RWPE2 (cell line): ENCODE measurements around the gene TEDC1.

Experiments
- ATAC-seq: fragments of 200-7000 bp; cut with Tn5 transposase; 3 replicates; pipeline ENCODE4 v1.9.1; 2021; ENCODE audit warnings: low read depth
- DNase-seq: peaks from one replicate; pipeline ENCODE4 v3.0.0-alpha.2; 2020; ENCODE audit warnings: low spot score
- H3K27ac ChIP-seq: fragments of 450-650 bp; 2 replicates; pipeline ENCODE4 v1.5.1; 2017; ENCODE audit warnings: mild to moderate bottlenecking; ENCODE audit not compliant: poor library complexity, severe bottlenecking
- H3K27me3 ChIP-seq: fragments of 250-450 bp; sonication (Bioruptor Pico); 2 replicates; pipeline ENCODE4 v1.5.1; 2021; ENCODE audit warnings: mild to moderate bottlenecking, moderate library complexity; ENCODE audit not compliant: insufficient read depth, poor library complexity, severe bottlenecking
- H3K36me3 ChIP-seq: fragments of 250-450 bp; sonication (Bioruptor Pico); 2 replicates; pipeline ENCODE4 v1.5.1; 2020; ENCODE audit warnings: low read depth, mild to moderate bottlenecking, moderate library complexity
- H3K4me1 ChIP-seq: fragments of 250-450 bp; sonication (Bioruptor Pico); 2 replicates; pipeline ENCODE4 v1.5.1; 2021; ENCODE audit warnings: mild to moderate bottlenecking, moderate library complexity; ENCODE audit not compliant: insufficient read depth, poor library complexity, severe bottlenecking
- H3K4me3 ChIP-seq: fragments of 250-450 bp; sonication (Bioruptor Pico); 2 replicates; pipeline ENCODE4 v1.5.1; 2021; ENCODE audit warnings: mild to moderate bottlenecking, moderate library complexity; ENCODE audit not compliant: severe bottlenecking
- H3K9me3 ChIP-seq: fragments of 250-450 bp; sonication (Bioruptor Pico); 2 replicates; pipeline ENCODE4 v1.5.1; 2021; ENCODE audit warnings: mild to moderate bottlenecking, moderate library complexity; ENCODE audit not compliant: severe bottlenecking
- CTCF ChIP-seq: fragments of 450-650 bp; IDR thresholded peaks from one replicate; pipeline ENCODE4 v1.5.1; 2017; ENCODE audit warnings: mild to moderate bottlenecking, moderate library complexity; ENCODE audit not compliant: poor library complexity, severe bottlenecking

Gene TEDC1

GRCh38 chr14:105490572-105491365 lies at the start of gene TEDC1:
Gene TEDC1, plus strand, starts transcription at chr14:105491246. Its CDS starts 130 bp downstream, at chr14:105491376.
- H3K36me3 ChIP-seq = peaks cover 11% of the 10 kb centered on the region
- no peaks in the 10 kb centered on the region for H3K9me3 ChIP-seq
- peaks cover 5% of the 10 kb centered on the region for H3K4me1 ChIP-seq
- no peaks in the 10 kb centered on the region for H3K27me3 ChIP-seq
- peak; percentile 98 for TF ChIP-seq CTCF
- ATAC-seq (peak; percentile 82), DNase-seq (peak; percentile 100)
- H3K4me3 ChIP-seq = peak within 1 kb of the TSS; percentile 80
- peak within 1 kb of the TSS; percentile 86 for H3K27ac ChIP-seq

GRCh38 chr14:105442125-105442524 lies 48.9 kb upstream of the TEDC1 start:
- Histone ChIP-seq H3K27ac (no peak overlapping the region), H3K4me3 (no peak overlapping the region), H3K9me3 (no peaks in the 10 kb centered on the region), H3K36me3 (peaks cover 39% of the 10 kb centered on the region), H3K4me1 (no peaks in the 10 kb centered on the region), H3K27me3 (no peaks in the 10 kb centered on the region)
- no peak for TF ChIP-seq CTCF
- DNase-seq (no peak), ATAC-seq (no peak)

- Histone ChIP-seq H3K27me3 (no peaks in the 10 kb centered on the region), H3K27ac (no peak overlapping the region), H3K4me3 (no peak overlapping the region), H3K36me3 (peaks cover 39% of the 10 kb centered on the region), H3K4me1 (no peaks in the 10 kb centered on the region), H3K9me3 (no peaks in the 10 kb centered on the region)
- ATAC-seq (no peak), DNase-seq (no peak)
- no peak for TF ChIP-seq CTCF
These were observed 48.2 kb upstream of the TEDC1 start for GRCh38 chr14:105442834-105443233.

GRCh38 chr14:105444859-105445258 lies 46.2 kb upstream of the TEDC1 start:
- peaks cover 42% of the 10 kb centered on the region for H3K36me3 ChIP-seq
- no peak overlapping the region for H3K4me3 ChIP-seq
- no peaks in the 10 kb centered on the region for H3K4me1 ChIP-seq
- no peaks in the 10 kb centered on the region for H3K27me3 ChIP-seq
- H3K9me3 ChIP-seq = no peaks in the 10 kb centered on the region
- no peak for TF ChIP-seq CTCF
- ATAC-seq (no peak), DNase-seq (no peak)
- no peak overlapping the region for H3K27ac ChIP-seq

GRCh38 chr14:105445290-105445689 lies 45.8 kb upstream of the TEDC1 start:
- Histone ChIP-seq H3K36me3 (peaks cover 46% of the 10 kb centered on the region), H3K27ac (no peak overlapping the region), H3K4me3 (no peak overlapping the region), H3K9me3 (no peaks in the 10 kb centered on the region), H3K4me1 (no peaks in the 10 kb centered on the region), H3K27me3 (no peaks in the 10 kb centered on the region)
- no peak for TF ChIP-seq CTCF
- DNase-seq (no peak), ATAC-seq (no peak)
